ENCODE results near the gene EVA1C.
"Not testable (repeated sequence)": the region's sequence is repeated elsewhere in the genome, so short reads cannot be mapped to it uniquely, and the experiment has no call there.

EVA1C gene

GRCh38 chr21:32530809-32531208 lies 118.3 kb downstream of the EVA1C start:
- DNase-seq (ENCODE audit: low spot score), result not testable (repeated sequence)

- DNase-seq (ENCODE audit: low spot score), result not testable (repeated sequence)
Observed at GRCh38 chr21:32531561-32531960, 119.1 kb downstream of the EVA1C start.

GRCh38 chr21:32532636-32533035 lies 120.1 kb downstream of the EVA1C start:
- DNase-seq (ENCODE audit: low spot score), result no peak

- no peak for DNase-seq (ENCODE audit: low spot score)
Observed at GRCh38 chr21:32533053-32533452, 120.5 kb downstream of the EVA1C start.

- DNase-seq (ENCODE audit: low spot score), result no peak
Observed at GRCh38 chr21:32533611-32534010, 121.1 kb downstream of the EVA1C start.

GRCh38 chr21:32534113-32534512 lies 121.6 kb downstream of the EVA1C start:
- DNase-seq (ENCODE audit: low spot score), result no peak

GRCh38 chr21:32535612-32536011 lies 123.1 kb downstream of the EVA1C start:
- no peak for DNase-seq (ENCODE audit: low spot score)

- peak; percentile 16 for DNase-seq (ENCODE audit: low spot score)
Observed at GRCh38 chr21:32537569-32537881, 125.0 kb downstream of the EVA1C start.

- DNase-seq (ENCODE audit: low spot score), result no peak
Observed at GRCh38 chr21:32538147-32538792, 125.8 kb downstream of the EVA1C start.

GRCh38 chr21:32539378-32539777 lies 126.9 kb downstream of the EVA1C start:
- DNase-seq (ENCODE audit: low spot score), result no peak

GRCh38 chr21:32543056-32543455 lies 130.6 kb downstream of the EVA1C start:
- not testable (repeated sequence) for DNase-seq (ENCODE audit: low spot score)

GRCh38 chr21:32543975-32544374 lies 131.5 kb downstream of the EVA1C start:
- no peak for DNase-seq (ENCODE audit: low spot score)

GRCh38 chr21:32544697-32545096 lies 132.2 kb downstream of the EVA1C start:
- DNase-seq (ENCODE audit: low spot score), result no peak

- peak; percentile 45 for DNase-seq (ENCODE audit: low spot score)
Observed at GRCh38 chr21:32545948-32546441, 133.5 kb downstream of the EVA1C start.

GRCh38 chr21:32547018-32547417 lies 134.5 kb downstream of the EVA1C start:
- no peak for DNase-seq (ENCODE audit: low spot score)

GRCh38 chr21:32548978-32549377 lies 136.5 kb downstream of the EVA1C start:
- no peak for DNase-seq (ENCODE audit: low spot score)

- no peak for DNase-seq (ENCODE audit: low spot score)
Observed at GRCh38 chr21:32549440-32549839, 136.9 kb downstream of the EVA1C start.

GRCh38 chr21:32549886-32550285 lies 137.4 kb downstream of the EVA1C start:
- DNase-seq (ENCODE audit: low spot score), result no peak

GRCh38 chr21:32554832-32555638 lies 142.5 kb downstream of the EVA1C start:
- DNase-seq (ENCODE audit: low spot score), result no peak

GRCh38 chr21:32558106-32558505 lies 145.6 kb downstream of the EVA1C start:
- no peak for DNase-seq (ENCODE audit: low spot score)

GRCh38 chr21:32559006-32559610 lies 146.6 kb downstream of the EVA1C start:
- no peak for DNase-seq (ENCODE audit: low spot score)

- no peak for DNase-seq (ENCODE audit: low spot score)
Observed at GRCh38 chr21:32560896-32561295, 148.4 kb downstream of the EVA1C start.

- DNase-seq (ENCODE audit: low spot score), result not testable (repeated sequence)
Observed at GRCh38 chr21:32561476-32561875, 149.0 kb downstream of the EVA1C start.
